ENCODE results near the gene SEC14L5. TPM values are rescaled to one million over a fixed set of nuclear protein-coding genes. Genes with fewer than 3 reads are reported as not detected.

The SEC14L5 gene
- under 1 TPM in 3 of 4 donors, not detected in 1; 0.16 to 0.35 (median 0.27) TPM for polyA plus RNA-seq
- long read RNA-seq, donor 1, result 0 reads
- long read RNA-seq, donor 2, result 0 reads
- long read RNA-seq, donor 3, result 0 reads
- long read RNA-seq, donor 4, result 0 reads
- long read RNA-seq, donor 5, result 0 reads
- long read RNA-seq, donor 6, result 0 reads
- long read RNA-seq, donor 7, result 0 reads
- long read RNA-seq, donor 8, result 0 reads
- long read RNA-seq, donor 9, result 0 reads
- long read RNA-seq, donor 10, result 0 reads

DNA sequence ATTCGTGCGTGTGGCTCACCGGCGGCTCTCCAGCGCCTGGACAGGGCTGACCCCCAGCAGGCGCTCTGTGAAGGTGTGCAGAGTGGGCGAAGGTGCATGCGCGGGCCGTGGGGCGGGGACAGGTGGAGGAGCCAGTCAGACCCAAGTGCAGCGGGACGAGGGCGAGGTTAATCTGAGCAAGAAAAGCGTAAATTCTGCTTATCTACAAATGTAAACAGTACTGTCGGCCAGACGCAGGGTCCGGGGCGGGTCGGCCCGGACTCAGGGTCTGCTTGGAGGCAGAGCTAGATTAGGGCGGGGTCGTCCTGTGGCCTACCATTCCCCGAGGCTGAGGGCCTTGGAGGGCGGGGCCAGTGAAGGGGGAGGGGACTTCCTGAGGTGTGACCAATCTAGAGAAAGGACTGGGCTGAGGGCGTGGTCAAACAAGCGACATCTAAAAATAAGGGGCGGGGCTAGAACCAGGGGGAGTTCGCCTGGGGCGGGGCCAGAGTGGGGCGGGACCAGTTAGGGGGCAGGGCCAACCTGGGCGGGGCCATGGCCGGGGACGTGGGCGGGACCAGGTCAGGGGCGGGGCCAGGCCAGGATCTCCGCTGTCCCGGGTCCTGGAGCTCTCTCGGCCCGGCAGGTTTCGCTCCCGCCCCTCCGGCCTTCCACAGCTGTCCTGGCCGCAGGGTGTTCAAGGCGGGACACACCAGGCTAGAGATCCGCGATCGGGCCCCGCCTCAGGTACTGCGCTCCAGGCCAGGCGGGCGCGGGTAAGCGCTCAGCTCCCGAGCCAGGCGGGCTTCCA lies at the start of gene SEC14L5:
Gene SEC14L5 (plus strand): TSS at position 611 of the 790 bp plus-strand sequence. CDS start 994 bp downstream, outside the sequence.
- DNase-seq (peak; percentile 99 to 100), FAIRE-seq (no peak)
- Histone ChIP-seq H3K27ac (ENCODE audit: low read depth in 1 of 3, low read length in 2 of 3) (peak within 1 kb of the TSS; percentile 43 to 77 (median 74)), H3K4me3 (ENCODE audit: low read depth in 1 of 3, low read length in 3 of 3) (peak within 1 kb of the TSS in 2 of 3 donors; percentile 35 to 36), H3K4me1 (ENCODE audit: control insufficient read depth in 3 of 3, insufficient read depth in 2 of 3, low read depth in 1 of 3, low read length in 2 of 3) (peaks cover 0 to 12% (median 0%) of the 10 kb centered on the region in 3 donors), H3K9me3 (ENCODE audit: control insufficient read depth in 2 of 2, insufficient read depth in 1 of 2, low read depth in 1 of 2, low read length in 1 of 2) (no peaks in the 10 kb centered on the region), H3K36me3 (ENCODE audit: control insufficient read depth in 3 of 3, insufficient read depth in 2 of 3, low read depth in 1 of 3, low read length in 3 of 3) (no peaks in the 10 kb centered on the region), H3K27me3 (ENCODE audit: control insufficient read depth in 3 of 3, insufficient read depth in 3 of 3, low read length in 3 of 3) (no peaks in the 10 kb centered on the region)
- 1 to 3% (median 2%) methylated on average over 46 to 56 of the region's 56 CpGs for WGBS, 3 donors

DNA sequence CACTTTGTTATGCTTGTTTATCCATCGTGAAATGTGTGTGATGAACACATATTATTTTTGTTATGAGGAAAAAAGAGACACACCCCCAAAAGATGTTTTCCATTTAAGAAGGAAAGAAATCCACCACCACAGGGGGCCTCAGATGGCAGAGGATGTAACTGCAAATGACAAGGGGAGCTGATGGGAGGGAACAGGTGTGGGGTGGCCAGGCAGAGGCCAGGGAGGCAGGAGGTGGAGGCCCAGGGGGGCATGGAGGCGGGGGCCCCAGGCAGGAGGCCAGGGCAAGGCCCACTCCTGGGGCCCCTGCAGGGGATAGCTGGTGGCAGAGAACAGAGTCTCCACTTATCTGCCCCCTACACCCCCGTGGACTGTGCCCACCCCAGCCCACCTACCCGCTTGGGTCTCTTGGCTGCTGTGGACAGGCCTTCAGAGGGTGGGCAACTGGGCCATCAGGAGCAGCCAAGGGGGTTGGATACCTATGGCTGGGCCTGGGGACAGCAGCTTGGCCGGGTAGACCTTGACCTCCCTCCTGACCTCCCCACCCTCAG lies 49.2 kb upstream of the SEC14L5 start:
- FAIRE-seq (no peak), DNase-seq (no peak)
- 61 to 86% (median 81%) methylated on average over 3 to 5 of the region's 5 CpGs for WGBS, 3 donors
- Histone ChIP-seq H3K27ac (ENCODE audit: low read depth in 1 of 3, low read length in 2 of 3) (no peak overlapping the region), H3K4me3 (ENCODE audit: low read depth in 1 of 3, low read length in 3 of 3) (no peak overlapping the region), H3K9me3 (ENCODE audit: control insufficient read depth in 2 of 2, insufficient read depth in 1 of 2, low read depth in 1 of 2, low read length in 1 of 2) (no peaks in the 10 kb centered on the region), H3K36me3 (ENCODE audit: control insufficient read depth in 3 of 3, insufficient read depth in 2 of 3, low read depth in 1 of 3, low read length in 3 of 3) (peaks cover 0 to 51% (median 0%) of the 10 kb centered on the region in 3 donors), H3K4me1 (ENCODE audit: control insufficient read depth in 3 of 3, insufficient read depth in 2 of 3, low read depth in 1 of 3, low read length in 2 of 3) (peaks cover 0 to 4% (median 0%) of the 10 kb centered on the region in 3 donors), H3K27me3 (ENCODE audit: control insufficient read depth in 3 of 3, insufficient read depth in 3 of 3, low read length in 3 of 3) (no peaks in the 10 kb centered on the region)

DNA sequence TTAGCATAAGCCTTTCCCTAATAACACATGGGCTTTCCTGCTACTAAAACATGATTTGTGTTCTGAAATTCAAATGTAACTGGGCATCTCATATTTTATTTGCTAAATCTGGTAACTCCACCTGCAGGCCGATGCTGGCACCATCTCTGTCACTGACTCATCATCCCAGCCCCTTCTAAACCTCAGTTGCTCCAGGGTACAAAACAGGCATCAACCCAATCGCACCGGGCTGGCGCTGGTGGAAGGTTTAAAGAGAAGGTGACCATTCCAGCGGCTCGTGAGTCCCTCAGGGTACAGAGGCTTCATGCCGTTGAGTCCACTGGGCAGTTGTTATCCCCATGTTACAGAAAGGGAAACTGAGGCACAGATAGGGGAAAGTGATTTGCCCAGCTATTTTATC lies 48.3 kb upstream of the SEC14L5 start:
- peaks cover 0 to 50% (median 0%) of the 10 kb centered on the region in 3 donors for H3K36me3 ChIP-seq (ENCODE audit: control insufficient read depth in 3 of 3, insufficient read depth in 2 of 3, low read depth in 1 of 3, low read length in 3 of 3)
- H3K27ac ChIP-seq (ENCODE audit: low read depth in 1 of 3, low read length in 2 of 3), result no peak overlapping the region
- no peak for FAIRE-seq
- DNase-seq, result no peak
- H3K4me3 ChIP-seq (ENCODE audit: low read depth in 1 of 3, low read length in 3 of 3), result no peak overlapping the region
- no peaks in the 10 kb centered on the region for H3K9me3 ChIP-seq (ENCODE audit: control insufficient read depth in 2 of 2, insufficient read depth in 1 of 2, low read depth in 1 of 2, low read length in 1 of 2)
- H3K27me3 ChIP-seq (ENCODE audit: control insufficient read depth in 3 of 3, insufficient read depth in 3 of 3, low read length in 3 of 3), result no peaks in the 10 kb centered on the region
- WGBS, 3 donors, result 86 to 91% (median 90%) methylated on average over 7 of the region's 7 CpGs
- peaks cover 0 to 4% (median 0%) of the 10 kb centered on the region in 3 donors for H3K4me1 ChIP-seq (ENCODE audit: control insufficient read depth in 3 of 3, insufficient read depth in 2 of 3, low read depth in 1 of 3, low read length in 2 of 3)

DNA sequence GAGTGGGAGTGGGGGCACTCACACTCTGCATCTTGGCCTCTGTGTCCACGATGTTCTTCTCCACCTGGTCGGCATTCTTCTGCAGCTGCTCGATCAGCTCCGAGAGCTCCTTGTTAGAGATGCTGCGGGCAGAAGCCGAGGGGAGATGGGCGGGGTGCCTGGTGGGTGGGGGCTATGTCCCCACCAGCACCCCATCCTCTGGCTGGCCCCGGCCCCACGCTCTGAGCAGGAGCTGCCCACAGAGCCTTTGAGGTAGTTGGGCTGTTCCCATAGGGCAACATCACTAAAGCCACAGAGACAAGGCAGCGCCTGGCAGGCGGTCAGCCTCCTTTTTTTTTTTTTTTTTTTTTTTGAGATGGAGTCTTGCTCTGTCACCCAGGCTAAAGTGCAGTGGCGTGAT lies 47.3 kb upstream of the SEC14L5 start:
- no peaks in the 10 kb centered on the region for H3K27me3 ChIP-seq (ENCODE audit: control insufficient read depth in 3 of 3, insufficient read depth in 3 of 3, low read length in 3 of 3)
- peaks cover 0 to 49% (median 0%) of the 10 kb centered on the region in 3 donors for H3K36me3 ChIP-seq (ENCODE audit: control insufficient read depth in 3 of 3, insufficient read depth in 2 of 3, low read depth in 1 of 3, low read length in 3 of 3)
- FAIRE-seq, result no peak
- 88 to 90% (median 89%) methylated on average over 12 of the region's 12 CpGs for WGBS, 3 donors
- no peaks in the 10 kb centered on the region for H3K9me3 ChIP-seq (ENCODE audit: control insufficient read depth in 2 of 2, insufficient read depth in 1 of 2, low read depth in 1 of 2, low read length in 1 of 2)
- DNase-seq, result no peak
- H3K4me1 ChIP-seq (ENCODE audit: control insufficient read depth in 3 of 3, insufficient read depth in 2 of 3, low read depth in 1 of 3, low read length in 2 of 3), result peaks cover 0 to 10% (median 0%) of the 10 kb centered on the region in 3 donors
- no peak overlapping the region for H3K4me3 ChIP-seq (ENCODE audit: low read depth in 1 of 3, low read length in 3 of 3)
- no peak overlapping the region for H3K27ac ChIP-seq (ENCODE audit: low read depth in 1 of 3, low read length in 2 of 3)

DNA sequence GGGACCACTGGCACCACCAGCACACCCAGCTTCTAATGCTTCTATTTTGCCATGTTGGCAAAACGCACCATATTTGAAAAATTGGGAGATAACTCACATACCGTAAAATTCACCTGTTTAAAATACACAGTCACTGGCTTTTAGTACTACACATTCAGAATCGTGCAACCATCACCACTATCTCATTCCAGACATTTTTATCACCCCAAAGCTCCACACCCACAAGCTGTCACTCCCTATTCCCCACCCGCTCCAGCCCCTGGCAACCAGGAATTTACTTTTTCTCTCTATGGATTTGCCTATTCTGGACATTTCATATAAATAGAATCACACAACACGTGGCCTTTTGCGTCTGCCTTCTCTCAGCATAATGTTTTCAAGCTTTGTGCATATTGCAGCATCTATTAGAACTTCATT lies 46.2 kb upstream of the SEC14L5 start:
- H3K4me1 ChIP-seq (ENCODE audit: control insufficient read depth in 3 of 3, insufficient read depth in 2 of 3, low read depth in 1 of 3, low read length in 2 of 3), result peaks cover 0 to 10% (median 0%) of the 10 kb centered on the region in 3 donors
- peak overlapping the region in 1 of 3 donors; percentile 29 for H3K27ac ChIP-seq (ENCODE audit: low read depth in 1 of 3, low read length in 2 of 3)
- DNase-seq (peak; percentile 62 to 65), FAIRE-seq (no peak)
- H3K4me3 ChIP-seq (ENCODE audit: low read depth in 1 of 3, low read length in 3 of 3), result no peak overlapping the region
- no peaks in the 10 kb centered on the region for H3K27me3 ChIP-seq (ENCODE audit: control insufficient read depth in 3 of 3, insufficient read depth in 3 of 3, low read length in 3 of 3)
- 45 to 76% (median 68%) methylated on average over 6 of the region's 6 CpGs for WGBS, 3 donors
- no peaks in the 10 kb centered on the region for H3K9me3 ChIP-seq (ENCODE audit: control insufficient read depth in 2 of 2, insufficient read depth in 1 of 2, low read depth in 1 of 2, low read length in 1 of 2)
- peaks cover 0 to 47% (median 0%) of the 10 kb centered on the region in 3 donors for H3K36me3 ChIP-seq (ENCODE audit: control insufficient read depth in 3 of 3, insufficient read depth in 2 of 3, low read depth in 1 of 3, low read length in 3 of 3)

DNA sequence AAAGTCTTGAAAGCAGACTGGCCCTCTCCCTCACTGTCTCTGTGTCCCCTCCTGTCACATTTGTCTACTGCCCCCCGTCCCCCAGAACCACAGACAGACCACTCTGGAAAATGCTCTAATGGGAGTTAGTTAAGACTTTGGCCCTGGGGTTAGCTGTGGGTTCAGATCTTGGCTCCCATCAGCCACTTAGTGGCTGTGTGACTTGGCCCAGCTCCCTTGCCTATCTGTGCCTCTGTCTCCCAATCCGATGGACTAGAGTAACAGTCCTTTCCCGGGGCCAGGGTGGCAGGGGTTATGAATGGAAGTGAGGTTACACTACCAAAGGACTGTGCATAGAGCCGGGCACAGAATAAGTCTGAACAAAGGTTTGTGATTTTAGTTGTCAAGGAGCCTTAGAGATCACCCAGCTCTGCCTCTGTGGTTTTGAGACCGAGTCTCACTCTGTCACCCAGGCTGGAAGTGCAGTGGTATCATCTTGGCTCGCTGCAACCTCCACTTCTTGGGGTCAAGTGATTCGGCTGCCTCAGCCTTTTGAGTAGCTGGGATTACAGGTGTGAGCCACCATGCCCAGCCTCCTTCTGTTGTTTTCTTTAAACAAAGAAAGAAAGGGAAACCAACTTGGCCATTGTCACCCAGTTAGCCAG lies 44.9 kb upstream of the SEC14L5 start:
- Histone ChIP-seq H3K4me3 (ENCODE audit: low read depth in 1 of 3, low read length in 3 of 3) (no peak overlapping the region), H3K27me3 (ENCODE audit: control insufficient read depth in 3 of 3, insufficient read depth in 3 of 3, low read length in 3 of 3) (no peaks in the 10 kb centered on the region), H3K27ac (ENCODE audit: low read depth in 1 of 3, low read length in 2 of 3) (no peak overlapping the region), H3K36me3 (ENCODE audit: control insufficient read depth in 3 of 3, insufficient read depth in 2 of 3, low read depth in 1 of 3, low read length in 3 of 3) (peaks cover 0 to 47% (median 0%) of the 10 kb centered on the region in 3 donors), H3K9me3 (ENCODE audit: control insufficient read depth in 2 of 2, insufficient read depth in 1 of 2, low read depth in 1 of 2, low read length in 1 of 2) (no peaks in the 10 kb centered on the region), H3K4me1 (ENCODE audit: control insufficient read depth in 3 of 3, insufficient read depth in 2 of 3, low read depth in 1 of 3, low read length in 2 of 3) (peaks cover 0 to 10% (median 0%) of the 10 kb centered on the region in 3 donors)
- FAIRE-seq (no peak), DNase-seq (no peak)
- WGBS, 3 donors, result 72 to 78% (median 75%) methylated on average over 7 of the region's 7 CpGs

DNA sequence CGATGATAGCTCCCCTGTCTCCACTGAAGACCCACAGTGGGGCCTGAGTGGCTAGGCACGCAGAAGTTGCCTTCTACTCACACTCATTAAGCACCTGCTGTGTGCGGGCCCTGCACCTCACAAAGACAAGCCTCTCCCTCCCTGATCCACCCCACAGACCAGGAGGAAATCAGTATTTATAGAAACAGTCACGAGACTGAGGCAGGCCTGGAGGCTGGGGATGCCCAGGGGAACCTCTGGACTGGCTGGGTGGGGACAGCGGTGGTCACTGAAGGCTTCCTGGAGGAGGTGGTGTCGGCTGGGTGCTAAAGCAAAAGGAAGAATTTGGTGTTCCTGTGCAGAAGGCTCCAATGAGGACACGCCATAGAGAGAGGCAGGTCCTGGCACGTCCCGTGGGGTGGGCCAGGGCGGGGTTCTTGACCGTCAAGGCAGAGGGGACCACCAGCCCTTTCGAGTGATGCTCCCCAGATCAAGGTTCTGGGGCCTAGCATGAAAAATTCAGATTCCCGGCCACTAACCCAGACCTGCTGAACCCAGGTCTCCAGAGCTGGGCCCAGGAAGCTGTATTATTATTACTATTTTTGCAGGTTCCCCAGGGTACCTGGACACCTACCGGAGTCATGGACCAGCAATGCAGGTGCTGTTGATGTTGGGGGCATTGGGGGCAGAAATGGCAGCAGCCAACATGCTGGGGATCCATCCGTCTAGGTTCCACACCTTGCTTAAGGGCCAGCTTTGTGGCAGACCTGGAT lies 44.2 kb upstream of the SEC14L5 start:
- Histone ChIP-seq H3K9me3 (ENCODE audit: control insufficient read depth in 2 of 2, insufficient read depth in 1 of 2, low read depth in 1 of 2, low read length in 1 of 2) (no peaks in the 10 kb centered on the region), H3K27me3 (ENCODE audit: control insufficient read depth in 3 of 3, insufficient read depth in 3 of 3, low read length in 3 of 3) (no peaks in the 10 kb centered on the region), H3K4me1 (ENCODE audit: control insufficient read depth in 3 of 3, insufficient read depth in 2 of 3, low read depth in 1 of 3, low read length in 2 of 3) (peaks cover 0 to 17% (median 0%) of the 10 kb centered on the region in 3 donors), H3K36me3 (ENCODE audit: control insufficient read depth in 3 of 3, insufficient read depth in 2 of 3, low read depth in 1 of 3, low read length in 3 of 3) (peaks cover 0 to 41% (median 0%) of the 10 kb centered on the region in 3 donors), H3K27ac (ENCODE audit: low read depth in 1 of 3, low read length in 2 of 3) (no peak overlapping the region), H3K4me3 (ENCODE audit: low read depth in 1 of 3, low read length in 3 of 3) (no peak overlapping the region)
- no peak for DNase-seq
- WGBS, 3 donors, result 90 to 93% (median 92%) methylated on average over 13 to 15 of the region's 15 CpGs
- FAIRE-seq, result no peak
